Uterus (tissue), 4 donors: Measurements from ENCODE around the gene PHYHIPL. TPM values are rescaled to one million over a fixed set of nuclear protein-coding genes. Genes with fewer than 3 reads are reported as not detected.
"Not testable (repeated sequence)": the region's sequence is repeated elsewhere in the genome, so short reads cannot be mapped to it uniquely, and the experiment has no call there.

Experiments used
- DNase-seq, 2 donors: peaks; one replicate each; pipeline ENCODE4 v3.0.0-alpha.2; 2019 to 2020
- H3K27ac ChIP-seq, 2 donors: fragments of 200-600 bp; sonication (generic); 1 replicate in 1 of 2; 2 replicates in 1 of 2; pipeline ENCODE4 v1.5.1; 2016 to 2018
- H3K27me3 ChIP-seq, 2 donors: fragments of 200-600 bp; sonication (generic); one replicate each; pipeline ENCODE4 v1.5.1; 2018 to 2019; ENCODE audit warnings: control low read depth in 1 of 2
- H3K36me3 ChIP-seq, 2 donors: fragments of 200-600 bp; sonication (generic); one replicate each; pipeline ENCODE4 v1.5.1; 2019; ENCODE audit warnings: control low read depth in 1 of 2
- H3K4me1 ChIP-seq, 2 donors: fragments of 200-600 bp; sonication (generic); one replicate each; pipeline ENCODE4 v1.5.1; 2018 to 2019; ENCODE audit warnings: control low read depth in 1 of 2
- H3K4me3 ChIP-seq, 2 donors: fragments of 200-600 bp; sonication (generic); 1 replicate in 1 of 2; 2 replicates in 1 of 2; pipeline ENCODE4 v1.5.1; 2018 to 2019; ENCODE audit warnings: mild to moderate bottlenecking in 1 of 2
- H3K9me3 ChIP-seq, 2 donors: fragments of 200-600 bp; sonication (generic); one replicate each; pipeline ENCODE4 v1.5.1; 2019; ENCODE audit warnings: control low read depth in 1 of 2
- POLR2A ChIP-seq, 2 donors: fragments of 450-650 bp; IDR thresholded peaks; one replicate each; pipeline ENCODE4 v1.6.1; 2016; ENCODE audit warnings: antibody characterized with exemption in 2 of 2, mild to moderate bottlenecking in 1 of 2, moderate library complexity in 1 of 2
- intact Hi-C: fragments of 100-400 bp; cut with DNase I; formaldehyde crosslinking; loops from one replicate; pipeline ENCODE4 v1.15.1; 2023; ENCODE audit warnings: low total_unique reads
- total RNA-seq, 4 donors: library from RNA; depleted of rRNA in 3 of 4; stranded (reverse); fragments of >200 nt in 3 of 4; gene quantifications; one replicate each; pipeline versions ENCODE4 v1.1.0 to v1.2.4, GENCODE V29; 2014 to 2023
- TF ChIP-seq, protein P1 (sequence below), 4 experiments: fragments of 200-600 bp in 2 of 4; fragments of 450-650 bp in 2 of 4; sonication (generic) in 2 of 4; IDR thresholded peaks; one replicate each; pipeline ENCODE4 v1.5.1; 2016 to 2019; ENCODE audit warnings: antibody characterized with exemption in 4 of 4, mild to moderate bottlenecking in 2 of 4, moderate library complexity in 1 of 4
- donor health status: DM: yes; HTN: yes; CAD: no.

The PHYHIPL gene
- total RNA-seq, 4 donors from 2014 or later = 0.12 to 0.83 TPM; not detected in 2

DNA sequence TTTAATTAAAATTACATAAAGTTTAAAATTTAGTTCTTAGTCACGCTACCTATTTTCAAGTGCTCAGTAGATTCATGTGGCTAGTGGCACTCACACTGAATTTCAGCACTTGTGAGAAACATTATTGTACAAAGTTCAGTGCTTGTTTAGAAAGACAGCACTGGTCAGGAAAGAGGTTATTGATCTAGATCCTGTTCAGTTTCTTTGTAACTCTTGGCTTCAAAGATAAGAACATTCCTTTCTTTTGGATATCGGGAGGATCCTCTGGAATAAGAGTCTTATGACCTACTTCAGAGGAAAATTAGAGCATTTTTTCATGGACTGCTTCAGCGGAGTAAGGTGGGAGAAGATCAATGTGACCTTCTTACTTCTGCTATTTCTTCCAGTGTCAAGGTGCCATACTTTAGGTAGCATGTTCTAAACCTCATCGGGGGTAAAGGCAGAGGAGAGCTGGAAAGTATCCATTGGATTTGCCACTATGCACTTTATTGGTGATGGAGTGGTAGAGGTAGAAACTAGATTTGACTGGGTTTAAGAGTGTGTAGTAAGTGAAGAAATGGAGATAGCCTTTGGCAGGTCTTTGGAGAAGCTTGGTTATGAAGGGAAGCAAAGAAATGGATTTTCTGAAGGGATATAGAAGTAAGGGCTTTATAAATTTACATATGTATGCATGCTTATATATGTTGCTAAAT, 39.9 kb downstream of the PHYHIPL start:
- Histone ChIP-seq H3K36me3 (no peaks in the 10 kb centered on the region), H3K9me3 (no peaks in the 10 kb centered on the region), H3K27me3 (no peaks in the 10 kb centered on the region), H3K27ac (no peak overlapping the region), H3K4me3 (no peak overlapping the region), H3K4me1 (no peaks in the 10 kb centered on the region)
- no peak for DNase-seq
- intact Hi-C loops = no loop called here
- no peak for TF ChIP-seq POLR2A (IDR thresholded peaks at IDR 0.05)
- TF ChIP-seq, protein P1, sequence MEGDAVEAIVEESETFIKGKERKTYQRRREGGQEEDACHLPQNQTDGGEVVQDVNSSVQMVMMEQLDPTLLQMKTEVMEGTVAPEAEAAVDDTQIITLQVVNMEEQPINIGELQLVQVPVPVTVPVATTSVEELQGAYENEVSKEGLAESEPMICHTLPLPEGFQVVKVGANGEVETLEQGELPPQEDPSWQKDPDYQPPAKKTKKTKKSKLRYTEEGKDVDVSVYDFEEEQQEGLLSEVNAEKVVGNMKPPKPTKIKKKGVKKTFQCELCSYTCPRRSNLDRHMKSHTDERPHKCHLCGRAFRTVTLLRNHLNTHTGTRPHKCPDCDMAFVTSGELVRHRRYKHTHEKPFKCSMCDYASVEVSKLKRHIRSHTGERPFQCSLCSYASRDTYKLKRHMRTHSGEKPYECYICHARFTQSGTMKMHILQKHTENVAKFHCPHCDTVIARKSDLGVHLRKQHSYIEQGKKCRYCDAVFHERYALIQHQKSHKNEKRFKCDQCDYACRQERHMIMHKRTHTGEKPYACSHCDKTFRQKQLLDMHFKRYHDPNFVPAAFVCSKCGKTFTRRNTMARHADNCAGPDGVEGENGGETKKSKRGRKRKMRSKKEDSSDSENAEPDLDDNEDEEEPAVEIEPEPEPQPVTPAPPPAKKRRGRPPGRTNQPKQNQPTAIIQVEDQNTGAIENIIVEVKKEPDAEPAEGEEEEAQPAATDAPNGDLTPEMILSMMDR (IDR thresholded peaks at IDR 0.05) = no peak

DNA sequence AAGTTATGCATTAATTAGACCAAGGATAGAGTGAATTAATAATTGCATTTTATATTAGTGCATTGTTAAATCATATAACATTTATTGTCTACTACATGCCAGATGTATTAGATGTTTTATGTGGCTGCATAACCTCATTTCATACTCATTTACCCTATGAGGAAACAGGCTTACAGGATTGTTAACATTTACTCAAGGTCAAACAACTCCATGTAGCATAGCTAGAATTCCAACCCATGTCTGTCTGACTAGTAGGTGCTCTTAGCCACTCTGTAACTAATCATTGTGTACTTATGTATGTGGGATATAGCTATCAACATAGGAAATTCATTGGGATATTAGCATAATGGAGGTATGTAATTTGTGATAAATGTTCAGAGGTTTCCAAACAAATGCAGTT, 46.3 kb downstream of the PHYHIPL start:
- no peaks in the 10 kb centered on the region for H3K27me3 ChIP-seq
- no peak for TF ChIP-seq POLR2A (IDR thresholded peaks at IDR 0.05)
- TF ChIP-seq, protein P1 (IDR thresholded peaks at IDR 0.05) = no peak
- DNase-seq = no peak
- no peak overlapping the region for H3K4me3 ChIP-seq
- no peaks in the 10 kb centered on the region for H3K9me3 ChIP-seq
- no peak overlapping the region for H3K27ac ChIP-seq
- H3K36me3 ChIP-seq = no peaks in the 10 kb centered on the region
- no peaks in the 10 kb centered on the region for H3K4me1 ChIP-seq
- intact Hi-C loops = no loop called here

- H3K4me3 ChIP-seq, H3K36me3 ChIP-seq, H3K27ac ChIP-seq, H3K9me3 ChIP-seq, H3K27me3 ChIP-seq, DNase-seq, intact Hi-C loops, H3K4me1 ChIP-seq: not testable (repeated sequence)
Observed at GRCh38 chr10:59223597-59223996, 47.2 kb downstream of the PHYHIPL start.

GRCh38 chr10:59225211-59225610, 48.8 kb downstream of the PHYHIPL start:
- DNase-seq = no peak
- intact Hi-C loops = no loop called here
- no peaks in the 10 kb centered on the region for H3K4me1 ChIP-seq

GRCh38 chr10:59227136-59227673, 50.8 kb downstream of the PHYHIPL start:
- no peaks in the 10 kb centered on the region for H3K4me1 ChIP-seq
- no peak overlapping the region for H3K27ac ChIP-seq
- TF ChIP-seq, protein P1 (IDR thresholded peaks at IDR 0.05) = no peak
- no peak for TF ChIP-seq POLR2A (IDR thresholded peaks at IDR 0.05)
- no peak overlapping the region for H3K4me3 ChIP-seq
- no peak for DNase-seq
- H3K27me3 ChIP-seq = peaks cover 0 to 5% of the 10 kb centered on the region in 2 donors
- intact Hi-C loops = no loop called here
- H3K36me3 ChIP-seq = no peaks in the 10 kb centered on the region
- no peaks in the 10 kb centered on the region for H3K9me3 ChIP-seq

More at GRCh38 chr10:59225211-59225610, 48.8 kb downstream of the PHYHIPL start:
- TF ChIP-seq, protein P1 (IDR thresholded peaks at IDR 0.05) = no peak
- TF ChIP-seq POLR2A (IDR thresholded peaks at IDR 0.05) = no peak
- no peaks in the 10 kb centered on the region for H3K36me3 ChIP-seq
- H3K27me3 ChIP-seq = peaks cover 0 to 5% of the 10 kb centered on the region in 2 donors
- H3K4me3 ChIP-seq = no peak overlapping the region
- H3K27ac ChIP-seq = no peak overlapping the region
- no peaks in the 10 kb centered on the region for H3K9me3 ChIP-seq
